ENCODE measurements around the gene SUSD1.

GRCh38 chr9:112017878-112018277 lies 157.2 kb downstream of the SUSD1 start:
- TF ChIP-seq CTCF (IDR thresholded peaks at IDR 0.05) (no peak), POLR2A (IDR thresholded peaks at IDR 0.05) (no peak)

Measured in body of pancreas (tissue), 4 donors.